HG02885 (cell line): Measurements from ENCODE around the gene ENPP1.
A peak's percentile ranks its signal among the peaks of the same experiment; 100 is the strongest.

Source experiments
- ATAC-seq: cut with Tn5 transposase; IDR thresholded peaks from one replicate; pipeline ENCODE4 v1.9.1; 2021; ENCODE audit warnings: mild to moderate bottlenecking; ENCODE audit not compliant: unreplicated experiment, poor library complexity

The ENPP1 gene

DNA sequence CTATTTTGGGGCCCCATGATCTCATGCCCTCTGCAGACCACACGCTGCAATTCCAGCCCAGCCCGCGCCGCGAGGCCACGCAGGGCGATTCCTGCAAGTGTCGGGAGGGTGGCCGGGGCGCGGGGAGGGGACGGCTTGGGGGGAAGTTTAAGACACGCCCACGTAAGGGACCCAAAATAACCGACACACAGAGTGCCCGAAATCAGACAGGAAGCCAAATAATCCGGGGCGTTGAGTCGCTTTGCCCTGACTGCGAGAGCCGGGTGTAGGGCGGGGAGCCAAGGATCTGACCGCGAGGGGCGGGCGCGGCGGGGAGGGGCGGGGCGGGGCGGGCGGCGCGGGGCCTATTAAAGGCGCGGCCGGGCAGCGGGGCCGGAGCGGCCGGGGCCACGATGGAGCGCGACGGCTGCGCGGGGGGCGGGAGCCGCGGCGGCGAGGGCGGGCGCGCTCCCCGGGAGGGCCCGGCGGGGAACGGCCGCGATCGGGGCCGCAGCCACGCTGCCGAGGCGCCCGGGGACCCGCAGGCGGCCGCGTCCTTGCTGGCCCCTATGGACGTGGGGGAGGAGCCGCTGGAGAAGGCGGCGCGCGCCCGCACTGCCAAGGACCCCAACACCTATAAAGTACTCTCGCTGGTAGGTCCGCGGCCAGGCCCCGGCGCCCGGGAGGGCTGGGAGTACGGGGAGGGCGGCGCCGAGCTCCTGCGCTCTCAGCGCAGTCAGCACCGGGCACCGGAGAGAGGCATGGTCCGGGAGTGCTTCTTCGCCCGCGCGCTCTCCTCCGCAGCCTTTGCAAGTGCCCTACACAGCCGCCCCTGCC lies at the start of gene ENPP1:
TSS of gene ENPP1 (plus strand) at position 377 of the 816 bp plus-strand sequence. CDS start at position 393, 16 bp downstream.
- ATAC-seq = peak; percentile 70

DNA sequence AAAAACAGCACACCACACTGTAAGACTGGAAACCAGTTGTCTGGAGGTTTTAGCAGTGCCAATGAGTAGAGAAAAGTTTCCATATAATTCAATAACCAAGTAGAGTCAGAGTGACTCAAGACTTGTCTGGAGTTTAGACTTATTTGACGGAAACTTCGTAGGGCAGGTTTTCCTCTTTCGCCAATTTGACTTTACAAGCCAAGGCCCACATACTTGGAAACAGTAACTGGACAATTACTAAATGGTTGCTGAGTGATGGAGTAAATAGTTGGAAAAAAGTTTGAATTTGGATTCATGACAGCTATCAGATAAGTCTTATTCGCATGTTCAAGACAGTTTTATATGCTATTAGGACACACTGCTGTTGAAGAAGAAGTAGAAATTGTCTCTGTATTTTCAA lies 48.9 kb upstream of the ENPP1 start:
- no peak for ATAC-seq

DNA sequence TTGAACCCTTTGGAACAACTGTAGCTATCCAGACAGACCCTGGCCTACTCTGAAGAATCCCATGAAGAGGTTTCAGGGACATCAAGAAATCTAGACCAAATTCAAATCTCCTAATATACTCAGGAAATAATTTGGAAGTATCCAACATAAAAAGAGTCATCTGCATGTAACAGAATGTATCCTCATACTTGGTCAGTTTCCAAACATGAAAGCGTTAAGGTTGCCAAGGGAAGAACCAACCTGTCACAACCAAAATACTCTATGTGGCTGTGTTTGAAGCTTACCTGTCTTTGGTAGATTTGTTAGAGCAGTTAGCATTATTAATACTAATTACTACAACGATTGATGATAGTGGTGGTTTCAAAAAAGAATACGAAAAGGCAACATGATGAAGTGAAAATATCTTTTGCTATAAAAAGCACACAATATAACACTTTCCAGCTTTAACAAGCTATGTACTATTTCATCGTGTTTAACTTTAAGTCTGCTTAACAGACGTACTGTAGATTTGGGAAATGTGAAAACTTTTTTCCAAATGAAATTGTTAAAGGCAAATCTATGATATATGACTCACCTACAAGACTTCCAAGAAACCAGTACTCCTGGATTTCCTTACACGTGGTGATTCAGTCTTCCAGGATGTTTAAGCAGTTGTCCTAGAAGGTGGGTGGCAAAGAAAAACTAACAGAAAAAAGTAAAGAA lies 46.6 kb upstream of the ENPP1 start:
- ATAC-seq = no peak

DNA sequence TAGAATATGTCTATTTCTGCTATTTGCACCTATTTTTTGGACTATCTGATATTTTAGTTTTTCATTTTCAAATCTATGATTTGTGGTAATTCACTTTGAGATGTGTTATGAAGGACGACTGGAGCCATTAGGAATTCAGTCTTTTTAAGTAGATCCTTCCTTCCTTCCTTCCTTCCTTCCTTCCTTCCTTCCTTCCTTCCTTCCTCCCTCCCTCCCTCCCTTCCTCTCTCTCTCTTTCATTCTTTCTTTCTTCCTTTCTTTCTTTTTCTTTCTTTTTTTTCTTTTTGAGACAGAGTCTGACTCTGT lies 46.1 kb upstream of the ENPP1 start:
- ATAC-seq = no peak

DNA sequence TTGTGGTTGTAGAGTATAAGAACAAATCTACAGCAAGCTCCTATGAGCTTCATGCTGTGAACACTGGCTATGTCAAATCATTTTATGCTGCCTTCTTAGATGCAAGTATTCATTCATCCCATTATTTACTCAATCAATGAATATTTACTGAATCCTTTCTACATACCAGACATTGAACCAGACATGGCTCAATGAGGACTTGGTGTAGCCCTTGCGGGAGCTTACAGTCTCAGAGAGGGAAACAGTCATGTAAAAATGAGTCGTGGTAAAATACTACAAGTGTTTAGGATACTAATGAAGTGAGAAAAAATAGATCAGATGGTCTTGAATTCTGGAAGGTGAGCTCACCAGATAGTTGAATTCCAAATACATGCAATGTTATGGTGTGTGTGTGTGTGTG lies 44.8 kb upstream of the ENPP1 start:
- no peak for ATAC-seq

DNA sequence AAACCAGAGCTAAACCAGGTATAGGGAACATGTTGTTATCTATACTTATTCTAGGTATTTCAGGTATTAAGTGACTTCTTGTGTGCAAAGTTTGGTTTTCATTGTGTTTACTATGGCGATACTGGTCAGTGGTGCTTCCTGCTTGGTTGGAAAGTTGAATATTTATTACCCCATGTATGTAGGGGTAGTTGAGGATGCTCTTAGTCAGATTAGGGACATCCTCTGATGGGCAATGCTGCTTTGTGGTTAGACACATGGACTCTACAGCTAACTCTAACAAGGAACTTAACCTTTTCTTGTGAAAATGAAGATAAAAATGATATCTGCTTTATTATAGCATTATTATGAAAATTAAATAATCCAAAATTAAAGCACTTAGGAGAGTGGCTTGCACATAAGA lies 44.1 kb upstream of the ENPP1 start:
- ATAC-seq = no peak

DNA sequence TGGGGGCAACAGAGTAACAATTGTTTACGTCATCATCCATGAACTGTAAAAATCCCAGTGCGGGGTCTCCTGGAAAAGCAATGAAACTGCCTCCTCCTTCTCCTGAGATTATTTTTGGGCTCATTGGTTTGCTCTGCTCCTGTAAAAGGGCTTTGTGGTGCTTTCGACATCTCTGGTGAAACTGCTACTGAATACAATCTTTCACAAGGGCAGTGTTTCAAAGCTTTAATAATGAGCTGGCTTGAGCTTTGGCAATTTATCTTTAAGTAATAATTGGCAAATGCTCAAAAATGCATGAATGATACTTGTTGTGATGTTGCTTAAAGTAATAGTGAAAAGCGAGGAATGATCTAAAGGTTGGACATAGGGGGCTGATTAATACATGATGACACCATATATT lies 43.5 kb upstream of the ENPP1 start:
- ATAC-seq = no peak

DNA sequence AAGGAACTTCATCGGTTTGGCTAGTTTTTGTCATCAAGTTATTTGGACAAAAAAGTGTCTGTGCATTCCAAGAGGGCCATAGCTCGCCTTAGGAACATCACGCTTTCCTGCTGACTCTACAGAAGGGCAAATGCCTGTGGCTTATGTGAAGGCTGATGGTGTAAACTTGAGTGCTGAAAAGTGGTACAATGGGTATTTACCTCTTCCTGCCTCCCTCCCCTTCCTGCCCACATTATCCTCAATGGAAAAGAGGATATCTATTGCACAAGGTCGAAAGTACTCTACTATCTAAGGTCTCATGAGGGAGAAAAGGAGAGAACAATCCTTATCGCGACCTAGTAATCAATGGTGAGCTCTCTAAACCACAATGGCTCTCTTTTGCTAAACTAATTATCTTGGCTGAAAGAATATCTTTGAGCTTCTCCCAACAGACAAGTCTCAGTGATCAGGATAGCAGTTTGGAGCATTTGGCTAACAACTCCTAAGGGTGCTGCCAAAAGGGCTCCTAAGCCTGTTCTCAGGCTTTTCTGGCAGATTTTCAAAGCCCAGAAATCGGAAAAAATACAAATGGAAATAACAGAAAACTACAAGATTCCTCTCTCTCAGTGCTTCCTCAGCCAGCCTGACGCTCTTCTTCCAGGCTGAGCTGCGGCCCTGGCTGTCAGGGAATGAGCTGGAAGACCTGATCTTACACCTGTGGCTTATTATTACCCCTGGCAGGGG lies 42.6 kb upstream of the ENPP1 start:
- ATAC-seq = no peak

DNA sequence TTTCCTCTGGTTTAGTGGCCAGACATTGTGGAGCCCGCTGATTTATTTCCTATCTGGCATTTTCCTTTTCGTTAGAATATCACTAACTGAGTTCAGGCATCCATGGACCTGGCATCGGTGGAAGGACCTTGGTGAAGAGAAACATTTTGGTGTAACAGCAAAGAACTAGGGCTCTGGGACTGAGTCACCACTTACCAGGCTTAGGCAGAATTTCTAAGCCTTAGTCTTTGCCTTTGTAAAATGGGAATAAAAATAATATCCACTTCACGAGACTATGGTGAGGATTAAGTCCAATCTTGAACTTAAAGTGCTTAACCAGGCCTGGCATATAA lies 42.0 kb upstream of the ENPP1 start:
- no peak for ATAC-seq

DNA sequence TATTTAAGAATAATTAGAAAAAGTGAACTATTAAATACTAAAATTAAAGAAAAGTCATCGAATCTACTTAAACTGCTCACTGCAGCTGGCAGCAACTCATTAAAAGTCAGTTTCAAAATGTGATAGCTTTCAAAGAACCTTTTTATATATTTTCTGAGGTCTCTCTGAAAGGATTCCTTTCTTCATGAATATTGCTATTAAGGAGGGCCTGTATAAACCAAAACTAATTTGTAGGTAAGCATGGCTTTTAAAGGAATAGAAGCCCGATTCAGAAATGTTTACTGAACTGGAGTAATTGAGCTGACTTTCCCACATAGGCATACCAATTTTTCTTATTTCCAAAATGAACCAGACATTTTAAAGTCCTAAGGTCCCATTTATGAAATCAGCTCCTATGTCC lies 41.2 kb upstream of the ENPP1 start:
- no peak for ATAC-seq

DNA sequence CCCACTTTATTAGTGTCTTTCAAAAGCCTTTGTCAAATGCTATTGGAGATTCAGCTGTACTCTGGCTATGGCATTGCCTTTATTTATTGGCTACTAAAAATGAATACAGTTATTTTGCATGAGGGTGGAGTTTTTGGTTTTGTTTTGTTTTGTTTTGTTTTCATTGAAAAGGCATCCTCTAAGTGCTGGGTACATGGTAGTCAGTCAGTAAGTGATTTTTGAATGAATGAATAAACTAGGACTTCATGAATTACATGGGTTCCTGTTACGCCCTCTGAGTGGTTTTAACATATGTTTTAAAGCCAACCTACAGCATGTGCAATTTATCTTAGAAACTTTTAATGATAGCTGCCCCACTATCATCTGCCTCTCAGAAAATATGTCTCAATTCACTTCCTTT lies 38.9 kb upstream of the ENPP1 start:
- ATAC-seq = no peak

DNA sequence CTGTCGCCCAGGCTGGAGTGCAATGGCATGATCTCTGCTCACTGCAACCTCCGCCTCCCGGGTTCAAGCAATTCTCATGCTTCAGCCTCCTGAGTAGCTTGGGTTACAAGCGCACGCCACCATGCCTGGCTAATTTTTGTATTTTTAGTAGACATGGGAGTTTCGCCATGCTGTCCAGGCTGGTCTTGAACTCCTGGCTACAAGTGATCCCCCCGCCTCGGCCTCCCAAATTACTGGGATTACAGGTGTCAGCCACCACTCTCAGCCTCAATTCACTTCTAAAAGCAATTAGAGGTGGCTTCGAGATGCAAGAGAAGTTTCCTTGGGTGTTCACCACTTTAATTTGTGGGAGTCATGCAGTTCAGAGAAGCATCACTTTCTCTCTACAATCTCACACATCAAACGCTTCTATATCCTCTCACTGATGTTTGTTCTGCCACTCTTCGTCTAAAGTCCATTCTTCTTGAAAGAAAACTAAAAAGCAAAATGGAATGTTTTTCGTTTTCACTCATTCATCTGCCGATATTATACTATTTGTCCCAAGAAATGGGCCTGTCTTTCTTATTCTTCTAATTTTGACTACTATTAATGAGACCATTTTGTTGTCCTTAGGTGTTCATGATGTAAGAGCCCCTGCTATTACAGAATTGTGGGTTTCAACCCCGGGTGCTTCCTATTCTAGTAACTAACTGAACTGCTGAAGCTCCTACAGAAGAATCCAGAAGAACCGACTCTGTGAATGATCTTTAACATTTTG lies 38.3 kb upstream of the ENPP1 start:
- ATAC-seq = no peak

DNA sequence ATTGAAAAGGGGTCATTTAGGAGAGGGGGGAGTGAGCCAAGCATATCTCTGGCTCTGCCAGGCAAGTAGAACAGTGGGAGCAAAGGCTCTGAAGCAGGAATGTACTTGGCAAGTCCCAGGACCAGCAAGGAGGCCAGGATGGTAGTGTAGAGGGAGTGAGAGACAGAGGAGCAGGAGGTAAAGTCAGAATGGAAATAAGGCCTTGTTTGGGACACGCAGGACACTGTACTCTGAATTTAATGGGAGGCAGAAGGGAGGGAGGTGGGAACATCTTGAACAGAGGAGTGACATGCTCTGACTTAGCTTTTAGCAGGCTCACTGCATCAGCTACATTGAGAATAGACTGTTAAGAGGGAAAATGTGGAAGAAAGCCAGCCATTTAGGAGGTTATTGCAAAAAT lies 37.0 kb upstream of the ENPP1 start:
- ATAC-seq = no peak

DNA sequence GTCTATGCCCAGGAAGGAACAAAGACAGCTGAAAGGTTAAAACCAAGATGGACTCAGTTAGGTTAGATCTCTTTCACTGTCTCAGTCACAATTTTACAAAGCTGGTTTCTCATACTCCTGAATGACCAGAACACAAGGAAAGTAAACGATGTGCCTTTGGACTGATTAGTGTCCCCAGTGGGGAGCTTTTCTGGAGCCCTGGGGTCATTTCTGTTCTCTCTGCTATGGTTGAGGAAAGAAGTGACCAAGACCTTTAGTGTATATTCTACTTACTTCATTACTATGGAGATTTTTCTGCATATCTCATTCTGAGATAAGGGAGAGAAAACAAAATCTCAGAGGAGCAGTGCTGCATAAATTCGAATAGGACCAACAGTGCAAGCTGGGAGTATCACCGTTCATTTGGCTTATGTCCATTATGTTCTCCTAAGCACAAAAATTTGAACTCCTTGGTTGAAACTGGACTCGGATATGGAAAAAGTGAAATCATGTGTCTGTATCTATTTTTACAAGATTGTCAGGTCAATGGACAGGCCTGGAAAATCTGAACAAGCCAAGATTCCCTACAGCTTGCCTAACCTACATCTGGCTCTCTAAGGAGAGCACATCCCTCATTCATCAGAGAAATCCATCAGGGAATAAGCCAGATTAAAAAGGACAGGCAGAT lies 34.4 kb upstream of the ENPP1 start:
- no peak for ATAC-seq

DNA sequence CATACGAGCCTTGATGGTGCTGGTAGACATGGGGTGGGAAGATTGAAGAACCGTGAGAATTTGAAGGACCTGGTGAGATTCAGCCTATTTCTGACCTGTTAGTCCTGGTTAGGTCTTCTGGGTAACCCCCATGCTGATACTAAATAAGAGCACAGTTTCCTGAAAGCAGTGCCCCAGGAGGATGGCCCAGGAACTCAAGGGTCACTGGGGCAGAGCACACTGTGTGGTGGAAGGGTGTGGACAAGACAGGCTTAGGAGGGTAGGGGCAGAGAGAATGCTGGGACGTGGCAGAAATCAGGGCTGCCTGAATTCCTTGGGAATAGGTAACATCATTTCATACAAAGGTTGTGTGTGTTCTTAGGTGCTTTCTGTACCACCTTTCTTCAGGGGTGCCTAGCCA lies 31.9 kb upstream of the ENPP1 start:
- ATAC-seq = no peak

DNA sequence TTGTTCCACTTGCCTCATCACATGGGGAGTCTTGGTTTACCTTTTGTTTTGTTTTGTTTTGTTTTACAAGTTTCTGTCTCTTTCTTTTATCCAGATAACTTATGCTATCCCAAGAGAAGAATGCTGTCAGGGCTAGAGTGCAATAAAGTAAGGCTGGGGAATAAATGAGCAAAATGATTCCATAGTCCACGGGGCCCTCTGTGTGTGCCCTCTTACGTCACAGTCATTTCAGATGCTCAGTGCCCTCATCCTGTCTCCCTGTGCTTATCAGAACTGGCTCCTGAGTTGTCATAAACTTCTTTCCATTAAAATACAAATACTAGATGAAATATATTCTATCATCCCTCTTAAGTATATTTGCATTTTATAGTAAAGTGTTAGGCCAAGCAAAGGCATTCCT lies 30.8 kb upstream of the ENPP1 start:
- no peak for ATAC-seq

DNA sequence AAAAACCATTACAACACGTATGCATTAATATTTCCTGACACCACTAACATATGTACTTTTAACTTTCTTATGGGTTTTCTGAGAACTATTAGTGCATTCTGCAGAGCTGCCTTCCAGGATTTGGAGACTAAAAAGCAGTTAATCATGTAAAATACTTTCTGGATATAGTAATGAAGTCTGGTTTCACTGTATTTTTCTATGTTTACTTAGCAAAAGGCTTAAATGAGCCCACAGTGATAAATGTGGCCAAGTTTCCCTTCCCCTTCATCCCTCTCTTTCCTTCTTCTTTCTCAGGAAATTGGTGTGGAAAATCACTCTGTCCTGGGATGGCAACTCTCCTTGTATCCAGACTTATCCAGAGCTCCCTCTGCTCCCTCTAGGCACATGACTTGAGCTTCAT lies 29.7 kb upstream of the ENPP1 start:
- no peak for ATAC-seq

DNA sequence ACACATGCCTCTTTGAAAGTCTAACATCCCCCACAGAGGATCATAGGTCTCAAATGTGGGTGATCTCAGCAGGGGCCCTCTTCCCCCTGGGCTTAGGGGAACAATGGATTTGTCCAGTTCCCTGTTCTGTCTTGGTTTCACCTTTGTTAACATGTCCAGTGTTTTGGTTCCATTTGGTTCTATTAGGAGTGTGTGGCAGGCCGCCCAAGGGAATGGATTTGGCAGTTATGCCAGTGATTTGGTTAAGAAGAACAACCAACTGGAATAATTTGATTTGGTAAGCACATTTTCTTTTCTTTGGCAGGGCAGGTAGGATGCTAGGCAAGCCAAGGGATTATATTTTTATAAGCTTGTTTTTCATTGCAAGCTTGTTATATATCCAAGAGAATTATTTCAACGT lies 28.5 kb upstream of the ENPP1 start:
- ATAC-seq = no peak

DNA sequence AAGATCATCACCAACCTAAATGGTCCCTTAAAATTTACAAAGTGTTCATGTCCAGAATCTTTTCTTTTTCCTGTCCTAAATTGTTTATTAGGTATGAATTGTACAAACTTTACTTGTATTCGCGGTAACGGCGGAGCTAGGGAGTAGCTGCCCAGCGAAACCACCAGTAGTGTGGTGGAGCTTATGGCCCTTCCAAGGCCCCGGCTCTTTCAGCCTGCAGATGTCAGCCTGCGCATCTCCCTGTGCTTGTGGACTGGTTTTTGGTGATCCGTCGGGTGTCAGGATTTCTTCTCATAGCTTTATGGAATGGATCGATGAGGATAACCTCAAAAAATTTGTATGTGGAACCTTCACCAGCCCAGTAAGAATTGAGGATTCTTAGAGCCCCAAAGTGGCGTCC lies 27.2 kb upstream of the ENPP1 start:
- ATAC-seq = no peak

DNA sequence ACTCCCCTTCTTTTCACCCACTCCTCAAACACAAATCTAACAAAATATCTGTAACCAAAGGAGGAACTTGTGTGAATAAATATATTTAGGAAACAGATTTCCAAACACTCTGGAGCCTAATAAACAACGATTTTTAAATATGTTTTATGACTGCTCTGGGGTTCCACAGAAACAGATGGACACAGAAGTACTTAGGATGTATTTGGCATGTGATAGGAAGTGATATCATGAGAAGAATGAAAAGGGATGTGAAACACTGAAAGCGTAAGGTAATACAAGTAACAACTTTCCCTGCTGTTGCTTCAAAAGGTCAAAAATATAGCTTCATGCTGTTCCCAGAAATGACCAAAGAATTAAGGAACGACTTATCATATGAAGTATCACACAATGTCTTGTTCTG lies 26.1 kb upstream of the ENPP1 start:
- ATAC-seq = no peak
